Urinary bladder (tissue), 4 donors: Measurements from ENCODE around the gene ADK. TPM values are rescaled to one million over a fixed set of nuclear protein-coding genes. Genes with fewer than 3 reads are reported as not detected.

ENCODE experiments used
- DNase-seq: peaks from one replicate; pipeline ENCODE4 v3.0.0-alpha.2; 2015; ENCODE audit errors: extremely low spot score
- H3K27ac ChIP-seq: one replicate; pipeline ENCODE4 v1.5.1; 2013; ENCODE audit warnings: low read depth, mild to moderate bottlenecking, moderate library complexity
- H3K36me3 ChIP-seq: one replicate; pipeline ENCODE4 v1.6.1; 2013; ENCODE audit warnings: mild to moderate bottlenecking, moderate library complexity; ENCODE audit not compliant: insufficient read depth
- H3K4me1 ChIP-seq: one replicate; pipeline ENCODE4 v1.6.1; 2013; ENCODE audit warnings: mild to moderate bottlenecking, moderate library complexity; ENCODE audit not compliant: insufficient read depth
- H3K4me3 ChIP-seq: one replicate; pipeline ENCODE4 v1.5.1; 2013; ENCODE audit warnings: low read depth, low read length
- WGBS: extraction: QIAGEN DNeasy Blood & Tissue Kit; methylation state at CpG from one replicate; pipeline ENCODE4 v1.1.7; 2013; 5-methylcytosine and 5-hydroxymethylcytosine counted together
- polyA plus RNA-seq: library from polyadenylated mRNA; stranded (reverse); fragments of 200-250 nt; gene quantifications from one replicate; pipeline ENCODE4 v1.2.3, GENCODE V29; 2013
- small RNA-seq: library from RNA; depleted of rRNA; stranded (forward); fragments of <200 nt; gene quantifications from one replicate; pipeline ENCODE3, GENCODE V24; 2014
- total RNA-seq: library from RNA; depleted of rRNA; stranded (reverse); fragments of >200 nt; gene quantifications from one replicate; pipeline ENCODE4 v1.2.3, GENCODE V29; 2014
- donor health status: healthy with polysubstance abuse.
- donor health status: healthy.

ADK gene
- total and polyA plus RNA-seq, 2 donors: 14.2 to 42.8 TPM

DNA sequence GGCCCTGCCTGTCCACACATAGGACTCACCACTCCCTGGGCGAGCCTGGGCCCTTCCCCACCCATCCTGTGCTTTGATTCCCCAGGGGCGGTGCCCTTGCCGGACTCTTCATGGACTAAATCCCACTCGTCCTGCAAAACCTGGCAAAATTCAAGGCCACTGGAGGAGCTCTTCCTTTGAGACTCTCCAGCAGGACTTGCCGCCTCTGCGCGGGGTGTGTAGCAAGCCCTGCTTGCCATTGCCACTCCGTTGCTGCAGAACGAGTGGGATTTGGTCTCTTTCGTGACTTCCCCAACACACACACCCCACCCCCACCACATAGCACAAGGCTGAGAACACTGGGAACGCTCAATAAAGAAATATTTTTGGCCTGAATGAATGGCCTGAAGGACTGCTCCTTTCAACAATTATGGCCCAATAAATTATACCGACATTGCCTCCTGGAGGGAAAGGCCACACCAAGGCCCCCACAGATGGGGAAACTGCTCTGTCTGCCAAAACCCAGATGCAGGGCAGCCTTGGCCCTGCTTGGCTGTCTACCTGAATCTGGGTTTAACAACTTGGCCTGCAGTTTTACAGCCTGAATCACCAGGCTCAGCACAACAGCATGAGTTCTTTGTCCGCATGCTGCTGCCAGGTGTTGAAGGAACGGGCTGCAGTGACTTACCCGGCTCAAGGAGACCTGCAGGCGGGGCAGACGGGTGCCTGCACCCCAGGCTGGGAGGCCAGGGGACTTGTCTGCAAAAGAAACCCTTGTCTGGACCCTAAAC, 602.6 kb downstream of the ADK start:
- Histone ChIP-seq H3K4me1 (no peaks in the 10 kb centered on the region), H3K36me3 (no peaks in the 10 kb centered on the region), H3K4me3 (no peak overlapping the region), H3K27ac (no peak overlapping the region)
- WGBS: 24% methylated on average over 17 of the region's 17 CpGs
- DNase-seq: peak; percentile 56

DNA sequence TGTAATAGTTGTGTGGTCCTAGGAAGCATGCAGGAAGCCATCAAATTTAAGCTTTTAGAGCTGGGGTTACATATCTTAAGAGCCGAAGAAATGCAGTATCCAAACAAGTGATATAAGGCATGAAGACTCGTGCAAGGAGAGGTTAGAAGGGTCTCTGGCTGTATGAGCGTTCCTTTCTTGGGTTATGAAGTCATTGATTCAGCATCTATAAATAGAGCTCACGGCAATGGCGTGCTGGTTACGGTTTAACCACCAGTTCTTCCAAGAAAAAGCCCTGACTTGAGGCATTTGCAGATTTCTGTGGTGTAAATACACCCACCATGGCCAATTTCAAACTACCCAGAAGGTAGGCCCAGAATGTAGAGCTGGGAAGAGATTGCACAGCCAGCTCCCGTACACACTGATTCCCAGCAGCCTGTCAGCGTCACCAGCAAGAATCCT, 603.4 kb downstream of the ADK start:
- Histone ChIP-seq H3K4me1 (no peaks in the 10 kb centered on the region), H3K27ac (no peak overlapping the region), H3K4me3 (no peak overlapping the region), H3K36me3 (no peaks in the 10 kb centered on the region)
- 46% methylated on average over 8 of the region's 8 CpGs for WGBS
- DNase-seq: peak; percentile 8

DNA sequence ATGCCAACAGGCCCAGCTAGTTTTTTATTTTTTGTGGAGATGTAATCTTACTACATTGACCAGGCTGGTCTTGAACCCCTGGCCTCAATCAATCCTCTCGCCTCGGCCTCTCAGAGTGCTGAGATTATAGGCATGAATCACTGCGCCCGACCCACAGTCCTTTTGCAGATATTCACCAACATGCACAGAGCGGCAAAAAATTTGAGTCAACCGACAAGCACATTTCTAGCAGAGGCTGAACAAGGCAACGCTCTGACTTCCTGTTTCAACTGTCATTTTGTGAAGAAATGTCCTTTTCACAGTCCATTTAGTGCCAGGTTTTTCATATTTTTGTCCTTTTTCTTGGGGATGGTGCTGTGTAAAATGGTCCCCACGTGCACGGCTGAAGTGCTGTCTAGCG, 604.3 kb downstream of the ADK start:
- Histone ChIP-seq H3K4me1 (no peaks in the 10 kb centered on the region), H3K4me3 (no peak overlapping the region), H3K27ac (no peak overlapping the region), H3K36me3 (no peaks in the 10 kb centered on the region)
- DNase-seq: no peak
- WGBS: 87% methylated on average over 10 of the region's 10 CpGs

Small RNA genes within 50 kb of the gene (small RNA-seq; reads per million reads assigned to genes)
- gene RF00019 (not detected), gene TIMM9P1 (not detected)

Other genes with a start within 250 kb of the ADK start
- 9.5 TPM for gene PLAU, start 240.1 kb upstream of the ADK start, total RNA-seq
- gene PLAU, start 240.1 kb upstream of the ADK start, polyA plus RNA-seq: 10.0 TPM
- 226 TPM for gene VCL, start 153.1 kb upstream of the ADK start, total RNA-seq
- gene VCL, start 153.1 kb upstream of the ADK start, polyA plus RNA-seq: 277 TPM
- gene AP3M1, start 393 bp upstream of the ADK start, total RNA-seq: 34.7 TPM
- gene AP3M1, start 393 bp upstream of the ADK start, polyA plus RNA-seq: 28.5 TPM